NCI-H1417 treated with DMSO at 0.1 percent for 48 hours (cell line): ENCODE data around the gene CCL8.
A peak's percentile ranks its signal among the peaks of the same experiment; 100 is the strongest.
"Not testable (repeated sequence)": the region's sequence is repeated elsewhere in the genome, so short reads cannot be mapped to it uniquely, and the experiment has no call there.

Experiments used
- DNase-seq: peaks from one replicate; lab custom pipeline; 2025; lab: John Stamatoyannopoulos, UW

The CCL8 gene

GRCh38 chr17:34314279-34314678 is 5.0 kb upstream of the CCL8 start:
- no peak for DNase-seq

GRCh38 chr17:34318474-34318873 is 761 bp upstream of the CCL8 start:
- no peak for DNase-seq

- no peak for DNase-seq
Observed at GRCh38 chr17:34321964-34322363, 2.7 kb downstream of the CCL8 start.

DNA sequence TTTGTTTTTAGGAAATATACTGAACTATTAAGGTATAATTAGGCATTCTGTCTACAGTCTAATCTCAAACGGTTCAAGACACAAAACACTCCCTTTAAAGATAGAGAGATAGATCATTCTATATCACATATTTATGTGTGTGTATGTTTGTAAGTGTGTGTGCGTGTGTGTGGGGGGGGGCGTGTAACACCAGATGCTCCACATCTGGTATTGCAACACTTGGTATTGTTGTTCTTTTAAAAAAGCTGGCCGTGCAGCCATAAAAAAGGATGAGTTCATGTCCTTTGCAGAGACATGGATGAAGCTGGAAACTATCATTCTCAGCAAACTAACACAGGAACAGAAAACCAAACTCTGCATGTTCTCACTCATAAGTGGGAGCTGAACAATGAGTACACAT is 8.3 kb downstream of the CCL8 start:
- not testable (repeated sequence) for DNase-seq

DNA sequence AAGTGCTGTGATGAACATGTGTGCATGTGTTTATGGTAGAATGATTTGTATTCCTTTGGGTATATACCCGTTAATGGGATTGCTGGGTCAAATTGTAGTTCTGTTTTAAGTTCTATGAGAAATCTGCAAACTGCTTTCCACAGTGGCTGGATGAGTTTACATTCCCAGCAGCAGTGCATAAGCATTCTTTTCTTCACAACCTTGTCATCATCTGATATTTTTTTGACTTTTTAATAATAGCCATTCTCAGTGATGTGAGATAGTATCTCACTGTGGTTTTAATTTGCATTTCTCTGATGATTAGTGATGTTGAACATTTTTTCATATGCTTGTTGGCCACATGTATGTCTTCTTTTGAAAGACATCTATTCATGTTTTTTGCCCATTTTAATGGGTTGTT is 18.5 kb downstream of the CCL8 start:
- no peak for DNase-seq

DNA sequence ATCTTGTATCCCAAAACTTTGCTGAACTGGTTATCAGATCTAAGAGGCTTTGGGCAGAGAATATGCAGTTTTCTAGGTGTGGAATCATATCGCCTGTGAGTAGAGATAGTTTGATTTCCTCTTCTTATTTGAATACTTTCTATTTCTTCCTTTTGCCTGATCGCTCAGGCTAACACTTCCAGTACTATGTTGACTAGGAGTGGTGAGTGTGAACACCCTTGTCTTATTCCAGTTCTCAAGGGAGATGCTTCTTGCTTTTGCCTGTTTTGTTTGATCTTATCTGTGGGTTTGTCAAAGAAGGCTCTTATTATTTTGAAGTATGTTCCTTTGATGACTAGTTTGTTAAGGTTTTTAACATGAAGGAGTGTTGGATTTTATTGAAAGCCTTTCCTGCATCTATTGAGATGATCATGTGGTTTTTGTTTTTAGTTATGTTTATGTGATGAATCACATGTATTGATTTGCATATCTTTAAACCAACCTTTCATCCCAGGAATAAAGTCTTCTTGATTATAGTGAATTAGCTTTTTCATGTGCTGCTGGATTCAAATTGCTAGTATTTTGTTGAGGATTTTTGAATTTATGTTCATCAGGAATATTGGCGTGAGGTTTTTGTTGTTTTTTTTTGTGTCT is 20.0 kb downstream of the CCL8 start:
- no peak for DNase-seq

DNA sequence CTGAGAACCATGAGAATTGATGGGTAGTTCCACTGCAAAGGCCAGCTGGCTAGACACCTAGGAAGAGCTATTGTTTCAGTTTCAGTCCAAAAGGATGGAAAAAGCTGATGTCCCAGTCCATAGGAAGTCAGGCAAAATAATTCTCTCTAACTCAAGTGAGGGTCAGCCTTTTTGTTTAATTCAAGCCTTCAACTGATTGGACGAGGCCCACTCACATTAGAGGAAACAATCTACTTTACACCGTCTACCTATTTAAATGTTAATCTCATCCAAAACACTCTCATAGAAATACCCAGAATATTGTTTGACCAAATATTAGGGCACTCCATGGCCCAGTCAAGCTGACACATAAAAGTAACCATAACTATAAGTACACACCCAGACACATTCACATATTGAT is 22.7 kb downstream of the CCL8 start:
- no peak for DNase-seq

GRCh38 chr17:34347063-34347462 is 27.8 kb downstream of the CCL8 start:
- DNase-seq, result no peak

DNA sequence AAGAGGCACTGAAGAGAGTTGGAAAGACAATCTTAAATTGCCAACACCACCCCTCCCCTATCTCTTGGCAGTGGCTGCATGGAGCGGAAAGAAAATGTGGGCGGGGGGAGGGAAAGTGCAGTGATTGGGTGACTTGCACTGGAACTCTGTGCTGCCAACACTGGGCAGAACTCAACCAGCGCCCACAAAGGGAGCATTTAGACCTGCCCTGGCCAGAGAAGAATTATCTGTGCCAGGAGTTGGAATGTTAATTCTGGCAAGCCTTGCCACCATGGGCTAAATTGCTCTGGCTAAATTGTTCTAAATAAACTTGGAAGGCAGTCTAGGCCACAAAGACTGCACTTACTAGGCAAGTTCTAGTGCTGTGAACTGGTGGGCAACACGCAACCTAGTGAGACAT is 30.5 kb downstream of the CCL8 start:
- DNase-seq, result no peak

DNA sequence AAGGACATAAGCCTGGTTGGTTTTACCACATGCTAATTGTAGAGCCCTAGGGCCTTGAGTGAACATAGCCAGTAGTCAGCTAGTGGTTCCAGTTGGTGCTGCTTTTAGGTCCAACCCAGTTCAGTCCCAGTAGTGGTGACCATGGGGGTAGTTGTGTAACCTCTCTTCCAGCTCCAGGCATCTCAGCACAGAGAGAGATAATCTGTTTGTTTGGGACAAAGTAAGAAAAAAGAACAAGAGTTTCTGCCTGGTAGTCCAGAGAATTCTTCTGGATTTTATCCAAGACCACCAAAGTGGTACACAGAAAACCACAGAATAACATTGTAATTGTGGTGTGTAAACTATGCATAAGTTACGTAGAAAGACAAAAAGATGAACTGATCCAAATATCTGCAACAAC is 31.9 kb downstream of the CCL8 start:
- no peak for DNase-seq

- no peak for DNase-seq
Observed at GRCh38 chr17:34352191-34352590, 33.0 kb downstream of the CCL8 start.

DNA sequence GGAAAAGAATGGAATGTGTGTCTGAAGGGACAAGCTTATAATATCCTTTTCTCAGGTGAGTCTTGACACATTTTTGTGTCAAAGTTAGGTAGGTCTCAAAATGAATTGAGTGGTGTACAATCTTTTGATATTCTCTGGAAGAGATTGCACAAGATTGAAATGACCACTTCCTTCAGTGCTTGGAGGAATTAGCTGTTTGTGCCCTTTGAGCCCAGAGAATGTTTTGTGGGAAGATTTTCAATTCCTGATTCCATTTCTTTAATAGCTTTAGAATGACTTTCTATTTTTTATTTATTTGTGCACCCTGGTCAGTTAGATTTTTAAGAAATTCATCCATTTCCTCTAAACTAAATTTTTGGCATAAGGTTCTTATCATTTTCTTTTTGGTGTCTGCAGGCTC is 35.4 kb downstream of the CCL8 start:
- DNase-seq, result no peak

- no peak for DNase-seq
Observed at GRCh38 chr17:34356194-34356593, 37.0 kb downstream of the CCL8 start, which contains the start of gene CCL13. Gene CCL13 (plus strand): TSS chr17:34356480. CDS start chr17:34356527, 47 bp downstream.

GRCh38 chr17:34357398-34357797 is 38.2 kb downstream of the CCL8 start:
- DNase-seq, result no peak

DNA sequence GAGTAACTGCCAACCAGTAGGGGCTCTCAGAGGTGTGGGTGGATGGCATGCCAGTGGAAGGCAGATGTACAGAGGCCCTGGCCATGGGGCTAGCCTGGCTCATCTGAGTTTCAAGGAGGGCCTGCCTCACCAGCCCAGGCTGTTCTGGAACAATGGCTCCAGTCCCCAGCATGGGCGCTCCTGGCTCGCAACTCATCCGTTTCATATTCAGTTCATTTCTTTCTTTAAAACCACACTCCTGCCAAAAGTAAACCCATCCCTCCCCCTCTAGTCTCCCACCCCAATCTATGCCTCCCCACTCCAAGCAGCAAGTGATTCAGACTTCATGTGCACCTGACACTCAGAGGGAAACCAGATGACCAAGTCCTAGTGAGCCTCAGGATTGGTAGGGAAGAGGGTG is 39.4 kb downstream of the CCL8 start:
- no peak for DNase-seq

DNA sequence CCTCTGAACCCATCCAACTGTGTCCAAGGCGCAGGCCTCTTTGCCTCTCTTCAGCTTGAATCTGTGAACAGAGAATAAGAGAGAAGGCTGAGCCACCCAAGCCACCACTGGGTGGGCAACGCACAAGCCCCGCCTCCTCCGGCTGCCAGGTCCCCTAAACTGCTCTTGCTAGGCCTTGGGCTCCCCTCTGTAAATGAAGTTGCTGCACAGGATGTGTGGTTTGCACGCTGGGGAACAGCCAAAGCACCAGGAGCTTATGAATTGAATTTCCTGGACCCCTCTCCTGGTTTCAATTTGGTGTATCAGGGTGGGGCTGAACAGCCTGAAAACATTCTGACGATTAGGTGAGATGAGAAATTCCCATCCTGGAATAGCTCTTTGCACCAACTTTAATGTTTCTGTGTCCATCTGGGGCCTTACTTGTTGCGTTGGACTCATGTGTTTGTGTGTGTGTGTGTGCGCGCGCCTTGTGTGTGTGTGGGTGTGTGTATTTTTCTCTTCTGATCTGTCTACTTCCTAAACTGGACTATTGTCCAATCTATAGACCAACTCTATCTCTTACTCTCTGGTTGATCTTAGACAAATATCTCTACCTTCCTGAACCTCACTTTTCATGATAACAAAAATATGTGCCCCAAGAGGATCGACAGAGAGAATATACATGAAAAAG is 41.5 kb downstream of the CCL8 start:
- no peak for DNase-seq

- peak; percentile 60 for DNase-seq
Observed at GRCh38 chr17:34361478-34362061, 42.3 kb downstream of the CCL8 start.

- no peak for DNase-seq
Observed at GRCh38 chr17:34363183-34363661, 44.0 kb downstream of the CCL8 start, which contains the start of gene CCL1. Gene CCL1 (minus strand): TSS chr17:34363233. CDS start chr17:34363161, 72 bp downstream.

GRCh38 chr17:34364751-34365150 is 45.5 kb downstream of the CCL8 start:
- DNase-seq, result no peak

- no peak for DNase-seq
Observed at GRCh38 chr17:34365340-34365739, 46.1 kb downstream of the CCL8 start.

DNA sequence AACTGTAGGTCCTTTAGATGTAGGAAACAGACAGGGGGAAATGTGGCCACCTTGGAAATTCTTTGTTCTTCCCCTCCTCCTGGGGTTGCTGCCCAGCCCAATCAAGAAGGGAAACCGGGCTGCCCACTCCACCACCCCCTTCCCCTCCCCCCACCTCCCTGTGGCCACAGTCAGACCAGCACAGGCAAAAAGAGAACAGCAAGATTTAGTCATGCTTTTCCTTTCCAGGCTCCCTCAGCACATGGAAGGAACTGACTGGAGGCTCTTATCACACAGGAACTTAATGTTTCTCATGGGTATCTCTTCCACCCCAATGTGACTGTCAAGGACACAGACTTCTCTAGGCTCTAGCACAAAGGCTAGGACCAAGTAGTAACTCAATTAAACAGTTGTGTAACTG is 46.8 kb downstream of the CCL8 start:
- no peak for DNase-seq

DNA sequence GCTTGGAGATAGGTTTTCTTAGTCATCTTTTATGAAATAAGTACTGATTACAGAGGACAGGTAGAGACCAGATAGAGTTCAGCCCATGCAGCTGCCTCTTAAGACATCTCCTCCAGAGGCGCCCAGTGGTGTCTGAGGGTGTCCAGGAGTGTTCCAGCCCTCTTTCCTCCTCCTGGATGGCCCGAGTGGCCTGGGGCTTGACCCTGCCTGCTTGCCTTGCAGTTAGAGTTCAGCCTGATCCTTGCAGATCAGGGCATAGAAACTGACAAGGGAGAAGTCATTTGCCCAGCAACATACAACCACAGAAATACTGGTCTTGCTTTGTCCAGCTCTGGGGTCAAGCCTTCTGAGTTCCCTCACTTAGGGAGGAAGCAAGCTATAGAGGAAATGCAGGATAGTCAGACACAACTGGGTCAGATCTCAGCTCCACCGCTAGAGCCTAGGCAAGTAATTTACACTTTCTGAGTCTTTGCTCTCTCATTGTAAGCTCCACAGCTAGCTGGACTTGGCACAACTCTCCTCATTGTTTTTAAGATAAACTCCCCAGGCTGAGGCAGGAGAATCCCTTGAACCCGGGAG is 47.4 kb downstream of the CCL8 start:
- no peak for DNase-seq
